Suprapubic skin (tissue), 4 donors: ENCODE measurements around the gene AKR1C1. TPM values are rescaled to one million over a fixed set of nuclear protein-coding genes. Genes with fewer than 3 reads are reported as not detected.
"Not testable (repeated sequence)": the region's sequence is repeated elsewhere in the genome, so short reads cannot be mapped to it uniquely, and the experiment has no call there.

Experiments used
- DNase-seq, 2 donors: peaks; one replicate each; pipeline ENCODE4 v3.0.0-alpha.2; 2019; ENCODE audit warnings: low spot score in 2 of 2
- H3K27ac ChIP-seq: fragments of 200-600 bp; sonication (generic); one replicate; pipeline ENCODE4 v1.5.1; 2019
- H3K27me3 ChIP-seq: fragments of 200-600 bp; sonication (generic); one replicate; pipeline ENCODE4 v1.5.1; 2019
- H3K36me3 ChIP-seq: fragments of 200-600 bp; sonication (generic); one replicate; pipeline ENCODE4 v1.5.1; 2019
- H3K4me1 ChIP-seq: fragments of 200-600 bp; sonication (generic); one replicate; pipeline ENCODE4 v1.5.1; 2019
- H3K4me3 ChIP-seq: fragments of 200-600 bp; sonication (generic); one replicate; pipeline ENCODE4 v1.5.1; 2019; ENCODE audit warnings: mild to moderate bottlenecking
- H3K9me3 ChIP-seq: fragments of 200-600 bp; sonication (generic); one replicate; pipeline ENCODE4 v1.5.1; 2019
- CTCF ChIP-seq, 2 donors: fragments of 200-600 bp in 1 of 2; fragments of 450-650 bp in 1 of 2; sonication (generic) in 1 of 2; IDR thresholded peaks; one replicate each; pipeline ENCODE4 v1.5.1; 2016 to 2019; ENCODE audit warnings: antibody characterized with exemption in 2 of 2, mild to moderate bottlenecking in 1 of 2, moderate library complexity in 1 of 2
- EP300 ChIP-seq: sonication (generic); formaldehyde crosslinking; IDR thresholded peaks from one replicate; pipeline ENCODE4 v1.6.1; 2017; ENCODE audit warnings: antibody characterized with exemption
- POLR2A ChIP-seq, 2 donors: fragments of 450-650 bp; IDR thresholded peaks; one replicate each; pipeline ENCODE4 v1.6.1; 2017; ENCODE audit warnings: antibody characterized with exemption in 2 of 2, mild to moderate bottlenecking in 2 of 2, moderate library complexity in 2 of 2
- POLR2AphosphoS5 ChIP-seq, 3 donors: sonication (generic); formaldehyde crosslinking; IDR thresholded peaks; one replicate each; pipeline ENCODE4 v1.6.1; 2017; ENCODE audit warnings: antibody characterized with exemption in 3 of 3
- WGBS: methylation state at CpG from one replicate; pipeline ENCODE4 v1.1.5; 2018; 5-methylcytosine and 5-hydroxymethylcytosine counted together
- total RNA-seq, 4 donors: library from RNA; depleted of rRNA; stranded (reverse); fragments of >200 nt; gene quantifications; one replicate each; pipeline ENCODE4 v1.1.0, GENCODE V29; 2016

Gene AKR1C1
- total RNA-seq = 10 to 100 TPM; 23.3 to 61.7 (median 32.6) TPM

DNA sequence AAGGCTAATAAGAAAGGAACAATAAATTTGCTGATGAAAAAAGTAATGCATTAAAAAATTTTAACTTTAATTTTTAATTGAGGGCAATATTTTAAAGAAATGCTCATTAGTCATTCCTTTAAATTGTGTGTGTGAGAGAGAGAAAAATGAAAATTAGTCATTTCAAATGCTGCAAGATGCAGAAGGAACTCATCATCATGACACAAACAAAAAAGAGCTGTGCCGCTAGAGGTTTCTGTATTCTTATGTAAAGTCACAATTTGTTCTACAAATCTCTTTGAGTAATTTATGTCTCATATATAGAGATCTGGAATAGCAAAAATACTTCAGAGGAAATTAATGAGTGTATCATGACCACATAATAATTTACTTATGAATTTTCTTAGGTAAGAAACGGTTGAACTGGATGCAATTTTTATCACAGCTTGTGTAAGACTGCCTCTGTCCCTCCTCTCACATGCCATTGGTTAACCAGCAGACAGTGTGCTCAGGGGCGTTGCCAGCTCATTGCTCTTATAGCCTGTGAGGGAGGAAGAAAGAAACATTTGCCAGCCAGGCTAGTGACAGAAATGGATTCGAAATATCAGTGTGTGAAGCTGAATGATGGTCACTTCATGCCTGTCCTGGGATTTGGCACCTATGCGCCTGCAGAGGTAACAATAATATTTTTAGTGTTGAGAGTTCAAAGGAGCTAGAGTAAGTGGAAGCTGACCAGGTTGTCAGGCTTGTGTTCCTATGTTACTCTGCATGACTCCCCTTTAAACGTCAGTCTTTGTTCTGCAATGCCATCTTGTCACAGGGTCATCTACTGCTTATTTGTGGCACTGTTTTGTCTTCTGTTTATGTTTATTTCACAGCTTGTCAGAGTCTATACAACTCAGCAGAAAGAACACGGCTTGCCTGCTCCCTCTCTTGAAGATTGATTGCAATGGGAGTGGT is at the start of gene AKR1C1:
AKR1C1 (plus strand) TSS at position 540 of the 939 bp plus-strand sequence; CDS start at position 570, 30 bp downstream.
- peak within 1 kb of the TSS; percentile 26 for H3K4me3 ChIP-seq
- DNase-seq, H3K36me3 ChIP-seq, H3K9me3 ChIP-seq, H3K27me3 ChIP-seq, H3K4me1 ChIP-seq, H3K27ac ChIP-seq: not testable (repeated sequence)
- 23% methylated on average over 7 of the region's 7 CpGs for WGBS
- TF ChIP-seq POLR2AphosphoS5 (IDR thresholded peaks at IDR 0.05) = peak in 1 of 3 donors; percentile 51

DNA sequence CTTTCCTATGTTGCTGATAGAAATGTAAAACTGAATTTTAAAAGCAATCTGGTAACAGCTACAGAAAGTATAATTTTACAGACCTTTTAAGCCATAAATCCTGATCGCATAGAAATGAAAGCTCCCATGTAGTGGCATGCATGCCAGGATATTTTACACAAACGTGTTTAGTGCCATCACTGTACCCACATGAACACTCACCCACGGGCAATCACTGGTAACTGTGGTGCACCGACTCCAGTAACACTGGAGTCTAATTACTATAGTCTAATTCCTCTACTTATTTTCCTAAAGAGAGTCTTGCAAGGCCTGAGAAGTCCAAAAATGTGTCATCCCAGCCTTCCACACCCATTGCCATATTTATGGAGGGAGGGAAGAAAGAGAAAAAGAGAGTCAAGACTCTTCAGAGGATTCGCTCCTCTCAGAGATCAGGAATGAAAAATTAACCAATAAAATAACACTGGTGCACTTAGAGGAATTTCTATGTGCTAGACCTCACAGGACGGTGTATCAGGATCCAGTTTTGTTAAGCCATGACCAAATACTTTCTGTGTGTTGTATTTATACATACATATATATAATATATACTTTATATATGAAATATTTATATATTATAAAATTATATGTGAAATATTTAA is 48.9 kb upstream of the AKR1C1 start:
- Histone ChIP-seq H3K4me1 (no peaks in the 10 kb centered on the region), H3K9me3 (no peaks in the 10 kb centered on the region), H3K27me3 (no peaks in the 10 kb centered on the region), H3K36me3 (no peaks in the 10 kb centered on the region), H3K4me3 (no peak overlapping the region), H3K27ac (no peak overlapping the region)
- no peak for DNase-seq
- 73% methylated on average over 6 of the region's 6 CpGs for WGBS
- TF ChIP-seq POLR2A (IDR thresholded peaks at IDR 0.05) = no peak
- TF ChIP-seq EP300 = no peak
- TF ChIP-seq CTCF (IDR thresholded peaks at IDR 0.05) = no peak
- TF ChIP-seq POLR2AphosphoS5 (IDR thresholded peaks at IDR 0.05) = no peak

DNA sequence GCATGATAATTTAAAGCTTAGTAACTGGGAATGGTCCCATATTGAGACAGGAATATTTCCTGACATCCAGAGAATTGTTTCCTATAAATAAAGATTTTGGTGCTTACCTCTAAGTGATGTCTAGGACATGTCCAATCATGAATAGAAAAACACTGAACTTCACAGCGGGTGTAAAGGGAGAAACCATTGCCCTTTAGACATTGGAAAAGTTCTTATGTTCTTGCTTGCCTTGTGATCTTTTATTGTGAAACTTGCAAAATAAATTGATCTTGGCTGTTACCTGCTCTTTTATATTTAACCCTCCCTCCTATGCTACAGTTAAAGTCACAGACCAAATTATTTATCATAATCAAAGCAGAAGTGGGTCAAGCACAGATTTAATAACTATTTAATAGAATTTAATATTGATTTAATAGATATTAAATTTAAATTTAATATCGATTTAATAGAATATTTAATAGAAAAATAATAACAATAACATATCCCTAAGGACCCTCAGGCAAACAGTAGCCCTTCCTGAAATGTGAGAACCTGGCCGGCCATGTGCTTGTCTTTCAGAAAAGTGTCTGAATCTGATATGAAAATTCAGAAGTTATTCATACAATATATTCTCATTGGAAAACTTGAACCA is 47.0 kb upstream of the AKR1C1 start:
- no peak for TF ChIP-seq CTCF (IDR thresholded peaks at IDR 0.05)
- TF ChIP-seq POLR2AphosphoS5 (IDR thresholded peaks at IDR 0.05) = no peak
- no peak for TF ChIP-seq EP300
- no peak for TF ChIP-seq POLR2A (IDR thresholded peaks at IDR 0.05)
- no peak overlapping the region for H3K27ac ChIP-seq
- DNase-seq = no peak
- 85% methylated on average over 3 of the region's 3 CpGs for WGBS
- H3K9me3 ChIP-seq = no peaks in the 10 kb centered on the region
- no peaks in the 10 kb centered on the region for H3K36me3 ChIP-seq
- no peaks in the 10 kb centered on the region for H3K27me3 ChIP-seq
- H3K4me3 ChIP-seq = no peak overlapping the region
- H3K4me1 ChIP-seq = no peaks in the 10 kb centered on the region

- WGBS = 67% methylated on average over 1 of the region's 1 CpG
- no peak overlapping the region for H3K4me3 ChIP-seq
- H3K27ac ChIP-seq = no peak overlapping the region
- H3K27me3 ChIP-seq = no peaks in the 10 kb centered on the region
- no peak for DNase-seq
- no peaks in the 10 kb centered on the region for H3K36me3 ChIP-seq
- no peaks in the 10 kb centered on the region for H3K9me3 ChIP-seq
- no peak for TF ChIP-seq POLR2A (IDR thresholded peaks at IDR 0.05)
- TF ChIP-seq EP300 = no peak
- no peak for TF ChIP-seq CTCF (IDR thresholded peaks at IDR 0.05)
- no peak for TF ChIP-seq POLR2AphosphoS5 (IDR thresholded peaks at IDR 0.05)
- H3K4me1 ChIP-seq = no peaks in the 10 kb centered on the region
These were observed 45.0 kb upstream of the AKR1C1 start for GRCh38 chr10:4918236-4918635.

DNA sequence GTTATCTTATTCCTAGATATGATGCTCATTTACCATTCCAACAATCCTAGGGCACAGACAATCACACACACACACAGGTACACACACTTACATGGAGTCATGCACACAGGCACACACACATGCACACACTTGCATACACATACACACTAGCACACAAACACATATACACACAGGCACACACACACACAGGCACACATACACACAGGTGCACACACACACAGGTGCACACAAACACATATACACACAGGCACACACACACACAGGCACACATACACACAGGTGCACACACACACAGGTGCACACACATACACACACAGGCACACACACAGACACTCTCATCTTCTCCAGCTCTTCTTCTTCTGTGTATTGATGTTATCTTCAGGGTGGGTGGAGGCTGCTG is 38.7 kb upstream of the AKR1C1 start:
- H3K36me3 ChIP-seq, H3K4me3 ChIP-seq, DNase-seq, H3K9me3 ChIP-seq, H3K27me3 ChIP-seq, H3K4me1 ChIP-seq, H3K27ac ChIP-seq: not testable (repeated sequence)

DNA sequence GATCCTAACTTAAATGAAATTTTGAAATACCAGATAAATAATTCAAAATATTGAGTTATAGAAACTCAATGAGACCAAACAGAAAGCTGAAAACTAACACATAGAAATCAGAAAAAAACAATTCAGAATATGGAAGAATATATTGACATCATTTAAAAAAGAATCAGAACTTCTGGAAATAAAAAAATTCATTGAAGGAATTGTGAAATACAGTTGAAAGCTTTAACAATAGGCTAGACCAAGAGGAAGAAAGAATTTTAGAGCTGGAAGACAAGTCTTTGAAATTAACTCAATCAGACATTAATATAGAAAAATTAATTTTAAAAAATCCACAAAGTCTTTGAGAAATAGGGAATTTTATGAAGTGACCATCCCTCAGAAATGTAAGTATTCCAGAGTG is 36.8 kb upstream of the AKR1C1 start:
- no peaks in the 10 kb centered on the region for H3K9me3 ChIP-seq
- H3K36me3 ChIP-seq = no peaks in the 10 kb centered on the region
- H3K4me3 ChIP-seq = no peak overlapping the region
- no peak for DNase-seq
- TF ChIP-seq POLR2AphosphoS5 (IDR thresholded peaks at IDR 0.05) = no peak
- no peak for TF ChIP-seq POLR2A (IDR thresholded peaks at IDR 0.05)
- TF ChIP-seq EP300 = no peak
- TF ChIP-seq CTCF (IDR thresholded peaks at IDR 0.05) = no peak
- H3K27me3 ChIP-seq = no peaks in the 10 kb centered on the region
- no peak overlapping the region for H3K27ac ChIP-seq
- no peaks in the 10 kb centered on the region for H3K4me1 ChIP-seq
